ENCODE data around the gene RIMBP2. TPM values are rescaled to one million over a fixed set of nuclear protein-coding genes. Genes with fewer than 3 reads are reported as not detected.

Gene RIMBP2
- total RNA-seq, 1 donor from 2014 or later, result not detected

- Mint-ChIP-seq H3K27ac (no peak overlapping the region), H3K27me3 (no peaks in the 10 kb centered on the region), H3K9me3 (peaks cover 5% of the 10 kb centered on the region), H3K4me1 (no peaks in the 10 kb centered on the region), H3K36me3 (ENCODE audit: low read depth) (no peaks in the 10 kb centered on the region), H3K4me3 (no peak overlapping the region)
- intact Hi-C loops (cut with micrococcal nuclease), result no loop called here
- DNase-seq, result no peak
Observed at GRCh38 chr12:130434560-130434959, 281.5 kb downstream of the RIMBP2 start.

DNA sequence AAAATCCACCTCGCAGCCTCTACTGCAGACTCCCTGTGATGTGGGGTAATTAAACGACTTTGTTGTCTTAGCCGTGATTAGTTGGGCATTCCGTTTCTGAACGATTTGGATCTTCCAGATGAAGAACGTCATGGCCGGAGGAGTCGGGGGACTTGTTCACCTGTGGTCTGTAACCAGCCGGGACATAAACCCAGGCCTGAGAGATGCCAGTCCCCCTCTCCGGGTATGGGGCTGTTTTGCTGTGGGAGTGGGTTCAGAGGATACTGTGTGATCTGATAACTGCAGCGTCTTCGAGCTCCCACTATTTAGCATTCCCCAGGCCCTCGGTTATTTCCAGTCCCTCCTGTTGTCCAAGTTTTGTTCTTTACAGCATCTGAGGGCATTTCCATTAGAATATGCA is 282.3 kb downstream of the RIMBP2 start:
- H3K27ac Mint-ChIP-seq, result no peak overlapping the region
- H3K9me3 Mint-ChIP-seq, result no peaks in the 10 kb centered on the region
- intact Hi-C loops (cut with micrococcal nuclease), result no loop called here
- H3K4me1 Mint-ChIP-seq, result no peaks in the 10 kb centered on the region
- no peak overlapping the region for H3K4me3 Mint-ChIP-seq
- no peaks in the 10 kb centered on the region for H3K27me3 Mint-ChIP-seq
- DNase-seq, result no peak
- H3K36me3 Mint-ChIP-seq (ENCODE audit: low read depth), result no peaks in the 10 kb centered on the region

GRCh38 chr12:130433411-130433810 is 282.7 kb downstream of the RIMBP2 start:
- H3K36me3 Mint-ChIP-seq (ENCODE audit: low read depth), result no peaks in the 10 kb centered on the region
- intact Hi-C loops (cut with micrococcal nuclease), result no loop called here
- no peak overlapping the region for H3K4me3 Mint-ChIP-seq
- H3K4me1 Mint-ChIP-seq, result no peaks in the 10 kb centered on the region
- DNase-seq, result no peak
- H3K27me3 Mint-ChIP-seq, result no peaks in the 10 kb centered on the region
- H3K27ac Mint-ChIP-seq, result no peak overlapping the region
- H3K9me3 Mint-ChIP-seq, result no peaks in the 10 kb centered on the region

GRCh38 chr12:130431176-130431575 is 284.9 kb downstream of the RIMBP2 start:
- Mint-ChIP-seq H3K27me3 (no peaks in the 10 kb centered on the region), H3K27ac (no peak overlapping the region), H3K9me3 (no peaks in the 10 kb centered on the region), H3K4me3 (no peak overlapping the region), H3K4me1 (no peaks in the 10 kb centered on the region), H3K36me3 (ENCODE audit: low read depth) (no peaks in the 10 kb centered on the region)
- intact Hi-C loops (cut with micrococcal nuclease), result no loop called here
- DNase-seq, result no peak

DNA sequence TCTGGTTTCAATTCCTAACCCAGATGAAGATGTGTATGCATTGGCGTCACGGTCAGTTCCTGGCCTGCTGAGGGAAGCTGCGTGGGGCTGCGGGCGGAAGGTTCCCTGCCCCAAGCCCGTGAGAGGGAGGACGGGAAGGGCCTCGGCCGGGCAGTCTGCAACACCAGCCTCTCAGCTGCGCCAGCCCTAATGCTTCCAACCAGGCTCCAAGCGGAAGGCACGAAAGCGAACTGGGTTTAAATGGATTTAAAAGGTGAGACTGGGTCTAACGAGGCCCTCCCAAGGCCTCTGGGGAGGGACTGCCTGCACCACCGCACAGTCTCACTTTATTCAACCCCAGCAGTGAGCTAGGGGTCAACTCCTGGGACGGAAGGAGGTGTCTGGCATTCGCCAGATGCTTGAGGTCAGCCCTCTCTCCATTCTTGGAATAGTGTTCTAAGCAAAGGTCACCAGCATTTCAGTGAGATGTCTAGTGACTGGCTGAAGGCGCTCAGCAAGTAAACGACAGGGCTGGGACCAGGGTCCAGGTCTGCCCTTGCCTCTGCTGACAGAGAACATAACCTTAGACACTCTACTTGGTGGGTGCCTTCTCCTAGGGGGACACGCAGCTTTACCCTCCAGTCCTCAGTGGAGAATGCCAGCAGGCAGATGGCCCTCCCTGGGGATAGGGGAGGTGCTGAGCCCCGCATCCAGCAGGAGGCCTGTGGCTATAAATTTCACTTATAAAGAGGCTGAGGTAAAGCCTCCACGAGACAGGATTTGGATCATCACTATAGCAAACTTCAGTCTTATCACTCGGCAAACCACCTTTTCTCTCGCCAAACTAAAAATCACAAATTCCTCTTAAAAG is 286.2 kb downstream of the RIMBP2 start:
- DNase-seq, result no peak
- Mint-ChIP-seq H3K9me3 (no peaks in the 10 kb centered on the region), H3K36me3 (ENCODE audit: low read depth) (no peaks in the 10 kb centered on the region), H3K4me1 (no peaks in the 10 kb centered on the region), H3K27me3 (no peaks in the 10 kb centered on the region), H3K27ac (no peak overlapping the region), H3K4me3 (no peak overlapping the region)
- intact Hi-C loops (cut with micrococcal nuclease), result no loop called here

DNA sequence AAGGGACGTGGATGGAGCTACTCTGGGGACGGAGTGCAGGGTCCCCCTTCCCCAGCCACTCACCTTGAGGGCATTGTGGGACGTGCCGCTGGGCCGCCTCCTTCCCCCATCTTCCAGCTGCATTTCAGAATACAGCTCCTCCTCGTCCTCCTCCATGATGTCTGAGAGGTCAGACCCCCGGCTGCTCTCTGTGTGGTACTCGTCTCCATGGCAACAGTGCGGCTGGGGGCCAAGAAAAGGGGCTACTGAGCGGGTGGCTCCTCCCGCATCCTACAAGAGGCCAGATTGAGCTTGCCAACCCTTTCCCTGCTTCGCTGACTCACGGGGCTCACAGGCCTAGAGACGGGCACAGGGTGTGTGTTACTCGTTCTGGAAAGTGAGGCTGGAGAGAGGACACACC is 288.0 kb downstream of the RIMBP2 start:
- no peaks in the 10 kb centered on the region for H3K4me1 Mint-ChIP-seq
- H3K27me3 Mint-ChIP-seq, result no peaks in the 10 kb centered on the region
- DNase-seq, result no peak
- no peak overlapping the region for H3K27ac Mint-ChIP-seq
- no peaks in the 10 kb centered on the region for H3K36me3 Mint-ChIP-seq (ENCODE audit: low read depth)
- intact Hi-C loops (cut with micrococcal nuclease), result no loop called here
- no peak overlapping the region for H3K4me3 Mint-ChIP-seq
- H3K9me3 Mint-ChIP-seq, result no peaks in the 10 kb centered on the region

GRCh38 chr12:130427381-130427887 is 288.7 kb downstream of the RIMBP2 start:
- Mint-ChIP-seq H3K4me3 (no peak overlapping the region), H3K36me3 (ENCODE audit: low read depth) (no peaks in the 10 kb centered on the region), H3K27ac (no peak overlapping the region), H3K27me3 (no peaks in the 10 kb centered on the region), H3K9me3 (no peaks in the 10 kb centered on the region), H3K4me1 (no peaks in the 10 kb centered on the region)
- DNase-seq, result no peak
- intact Hi-C loops (cut with micrococcal nuclease), result no loop called here

- Mint-ChIP-seq H3K27ac (no peak overlapping the region), H3K4me3 (no peak overlapping the region), H3K4me1 (no peaks in the 10 kb centered on the region), H3K9me3 (no peaks in the 10 kb centered on the region), H3K27me3 (no peaks in the 10 kb centered on the region), H3K36me3 (ENCODE audit: low read depth) (no peaks in the 10 kb centered on the region)
- no peak for DNase-seq
- intact Hi-C loops (cut with micrococcal nuclease), result no loop called here
Observed at GRCh38 chr12:130425698-130426245, 290.3 kb downstream of the RIMBP2 start.

- no peak for DNase-seq
- Mint-ChIP-seq H3K9me3 (no peaks in the 10 kb centered on the region), H3K27ac (no peak overlapping the region), H3K4me1 (no peaks in the 10 kb centered on the region), H3K27me3 (no peaks in the 10 kb centered on the region), H3K36me3 (ENCODE audit: low read depth) (no peaks in the 10 kb centered on the region), H3K4me3 (no peak overlapping the region)
- intact Hi-C loops (cut with micrococcal nuclease), result no loop called here
Observed at GRCh38 chr12:130424858-130425697, 291.0 kb downstream of the RIMBP2 start.

DNA sequence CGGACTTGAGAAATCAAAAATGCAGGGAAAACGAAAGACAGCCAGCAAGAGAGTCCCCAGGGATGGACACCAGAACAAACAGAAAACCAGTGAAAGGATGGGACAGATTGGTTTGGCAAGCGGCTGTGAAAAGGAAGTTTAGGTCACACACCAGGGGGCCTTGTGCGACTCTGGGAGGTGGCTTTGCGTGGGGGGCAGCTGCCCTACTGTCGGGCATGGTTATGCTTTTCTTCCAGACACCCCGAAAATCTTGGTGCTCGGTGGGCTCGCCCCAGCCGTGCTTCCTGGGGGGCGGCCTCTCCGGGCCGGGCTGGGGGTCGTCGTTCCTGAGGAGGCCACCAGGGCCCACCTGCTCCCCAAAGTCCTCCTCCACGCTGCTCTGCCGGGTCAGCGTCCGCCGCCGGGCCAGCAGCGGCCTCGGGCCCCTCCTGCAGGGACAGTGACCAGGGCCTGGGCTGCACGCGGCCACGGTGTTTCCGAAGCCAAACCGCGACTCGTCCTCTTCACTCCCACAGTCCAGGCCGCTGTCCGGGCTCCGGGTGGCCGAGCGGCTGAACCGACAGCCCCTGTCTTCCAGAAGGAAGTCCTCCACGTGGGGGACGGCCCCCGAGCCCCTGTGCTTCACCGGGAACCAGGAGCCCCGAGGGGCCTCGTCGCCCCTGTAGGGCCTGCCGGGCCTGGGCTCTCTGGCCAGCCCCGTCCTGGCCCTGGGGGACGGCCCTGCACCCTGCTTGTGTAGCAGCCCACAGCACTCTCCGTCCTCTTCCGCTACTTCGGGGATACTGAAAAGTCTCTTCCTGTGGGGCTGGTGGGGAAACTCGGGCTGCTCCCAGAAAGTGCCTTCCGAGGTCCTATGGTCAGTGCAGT is 291.9 kb downstream of the RIMBP2 start:
- no peak for DNase-seq
- H3K27ac Mint-ChIP-seq, result no peak overlapping the region
- intact Hi-C loops (cut with micrococcal nuclease), result no loop called here

DNA sequence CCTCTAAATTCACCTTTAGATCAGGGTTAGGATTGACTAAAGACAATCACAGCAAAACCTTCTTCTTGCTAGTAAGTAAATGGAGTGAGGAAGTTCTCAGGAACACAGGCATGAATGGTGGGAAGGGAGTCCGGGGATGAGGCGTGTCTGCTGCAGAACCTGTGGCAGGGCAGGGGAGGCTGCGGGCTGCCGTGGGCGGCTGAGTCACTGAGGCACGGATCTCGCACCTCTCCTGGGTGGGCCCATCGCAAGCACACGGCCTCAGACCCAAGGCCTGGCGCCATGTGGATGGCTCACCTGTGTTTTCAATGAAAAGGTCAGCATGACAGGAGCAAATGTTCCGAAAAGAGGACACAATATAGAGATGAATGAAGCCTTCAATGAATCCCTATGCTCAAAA is 293.0 kb downstream of the RIMBP2 start:
- Mint-ChIP-seq H3K27ac (no peak overlapping the region), H3K9me3 (no peaks in the 10 kb centered on the region), H3K36me3 (ENCODE audit: low read depth) (no peaks in the 10 kb centered on the region), H3K4me1 (no peaks in the 10 kb centered on the region), H3K27me3 (no peaks in the 10 kb centered on the region), H3K4me3 (no peak overlapping the region)
- no peak for DNase-seq
- intact Hi-C loops (cut with micrococcal nuclease), result no loop called here

More for the DNA sequence above, 291.9 kb downstream of the RIMBP2 start:
- H3K27me3 Mint-ChIP-seq, result no peaks in the 10 kb centered on the region
- no peaks in the 10 kb centered on the region for H3K36me3 Mint-ChIP-seq (ENCODE audit: low read depth)
- H3K4me1 Mint-ChIP-seq, result no peaks in the 10 kb centered on the region
- no peak overlapping the region for H3K4me3 Mint-ChIP-seq
- H3K9me3 Mint-ChIP-seq, result no peaks in the 10 kb centered on the region

GRCh38 chr12:130422676-130423075 is 293.4 kb downstream of the RIMBP2 start:
- no peaks in the 10 kb centered on the region for H3K4me1 Mint-ChIP-seq
- DNase-seq, result no peak
- no peaks in the 10 kb centered on the region for H3K36me3 Mint-ChIP-seq (ENCODE audit: low read depth)
- intact Hi-C loops (cut with micrococcal nuclease), result no loop called here
- H3K9me3 Mint-ChIP-seq, result no peaks in the 10 kb centered on the region
- no peak overlapping the region for H3K4me3 Mint-ChIP-seq
- no peak overlapping the region for H3K27ac Mint-ChIP-seq
- H3K27me3 Mint-ChIP-seq, result no peaks in the 10 kb centered on the region

DNA sequence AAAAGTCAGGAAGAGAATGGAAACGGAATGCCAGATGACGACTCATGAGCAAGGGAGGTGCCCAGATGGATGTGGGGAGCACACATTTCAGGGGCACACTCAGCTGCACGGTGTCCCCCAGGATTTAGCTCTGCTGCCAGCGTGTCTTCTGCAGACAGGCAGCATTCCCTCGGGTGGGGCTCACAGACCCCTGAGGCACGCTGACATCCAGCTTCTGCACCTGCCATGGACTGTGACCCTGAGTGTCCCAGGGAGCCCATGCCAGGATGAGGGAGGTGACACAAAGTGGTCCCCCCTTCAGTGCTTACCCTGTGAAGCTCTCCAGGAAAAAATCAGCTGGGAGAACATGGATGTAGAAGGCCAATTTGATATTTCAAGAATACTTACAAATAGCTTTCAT is 294.2 kb downstream of the RIMBP2 start:
- H3K4me3 Mint-ChIP-seq, result no peak overlapping the region
- DNase-seq, result no peak
- no peaks in the 10 kb centered on the region for H3K27me3 Mint-ChIP-seq
- no peaks in the 10 kb centered on the region for H3K9me3 Mint-ChIP-seq
- H3K36me3 Mint-ChIP-seq (ENCODE audit: low read depth), result no peaks in the 10 kb centered on the region
- intact Hi-C loops (cut with micrococcal nuclease), result no loop called here
- H3K27ac Mint-ChIP-seq, result no peak overlapping the region
- no peaks in the 10 kb centered on the region for H3K4me1 Mint-ChIP-seq
